GM19099 (cell line): ENCODE measurements around the gene BCOR.

Experiments used
- POLR2A ChIP-seq: IDR thresholded peaks from 3 replicates; pipeline ENCODE4 v1.6.1; 2011; ENCODE audit warnings: low read depth; ENCODE audit not compliant: insufficient read length; ENCODE audit errors: extremely low read depth

Gene BCOR

DNA sequence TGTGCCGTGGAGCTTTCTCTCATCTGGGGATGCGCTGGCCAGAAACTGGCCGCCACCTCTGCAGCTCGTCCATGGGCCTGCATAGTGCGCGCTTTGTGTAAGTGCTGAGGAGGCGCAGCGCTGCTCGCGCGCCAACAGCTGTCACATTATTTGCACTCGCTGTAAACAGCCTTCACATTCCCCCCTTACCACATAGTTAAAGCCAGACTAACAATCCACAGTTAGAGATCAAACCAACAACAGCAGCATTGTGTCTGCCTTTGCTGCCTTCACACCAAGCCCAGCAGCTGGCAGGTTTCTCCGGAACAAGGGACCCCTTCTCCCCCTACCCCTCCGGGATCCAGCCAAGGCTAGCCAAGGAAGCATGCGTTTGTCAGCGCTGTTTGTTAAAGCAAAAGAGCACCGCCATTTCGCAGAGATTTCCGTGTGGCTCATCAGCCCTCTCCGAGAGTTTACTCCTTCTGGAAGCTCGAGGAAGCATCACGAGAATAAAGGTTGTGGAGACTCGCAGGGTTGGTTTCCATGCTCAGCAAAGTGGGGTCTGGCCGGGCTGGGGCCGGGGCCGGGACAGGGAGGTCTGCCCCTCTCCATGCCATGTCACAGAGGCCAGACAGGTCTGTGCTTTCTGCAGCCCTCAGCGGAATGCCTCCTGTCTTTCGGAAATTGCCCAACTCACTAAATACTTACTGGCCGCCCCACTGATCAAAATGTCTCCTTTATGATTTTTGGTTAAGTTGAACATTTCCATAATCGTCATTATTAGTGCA, 11.0 kb downstream of the BCOR start:
- TF ChIP-seq POLR2A, result no peak

DNA sequence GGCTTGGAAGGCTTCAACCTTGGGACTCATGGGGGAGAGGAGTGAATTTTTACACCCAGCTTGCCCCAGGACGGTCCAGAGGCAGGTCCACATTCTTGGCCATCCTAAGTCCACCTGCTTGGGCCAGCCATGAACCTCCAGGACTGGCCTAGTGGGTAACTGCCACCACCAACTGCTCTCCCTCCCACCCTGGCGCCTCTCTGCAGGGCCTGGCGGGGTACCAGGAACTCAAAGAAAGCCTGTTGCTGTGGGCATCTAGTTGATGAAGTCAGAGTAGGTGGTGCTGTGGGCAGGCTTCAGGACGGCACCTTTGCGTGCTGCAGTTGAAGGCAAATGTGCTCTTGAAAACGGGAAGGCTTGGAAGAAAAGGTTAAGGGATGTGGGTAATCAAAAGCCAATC, 12.0 kb downstream of the BCOR start:
- no peak for TF ChIP-seq POLR2A

DNA sequence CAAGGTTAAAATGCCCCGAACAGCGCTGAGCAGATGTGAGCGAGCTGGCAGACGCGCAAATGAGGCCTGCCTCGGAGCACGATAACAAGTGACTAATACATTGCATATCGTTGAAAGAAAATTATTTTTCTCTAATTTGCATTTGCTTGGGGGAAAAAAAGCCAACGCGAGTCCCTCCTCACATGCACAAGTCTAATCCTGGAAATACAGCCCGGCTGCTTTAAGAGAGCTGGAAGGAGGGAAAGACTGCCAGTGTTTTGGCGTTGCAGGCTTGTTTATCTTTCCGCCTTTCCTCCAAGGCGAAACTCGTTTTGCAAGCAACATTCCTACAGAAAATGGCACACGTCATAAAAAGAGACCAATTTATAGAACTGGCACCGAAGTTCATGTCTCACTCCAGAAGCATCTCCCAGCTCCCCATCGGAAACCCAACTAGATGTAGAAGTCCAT, 12.6 kb downstream of the BCOR start:
- TF ChIP-seq POLR2A, result no peak

DNA sequence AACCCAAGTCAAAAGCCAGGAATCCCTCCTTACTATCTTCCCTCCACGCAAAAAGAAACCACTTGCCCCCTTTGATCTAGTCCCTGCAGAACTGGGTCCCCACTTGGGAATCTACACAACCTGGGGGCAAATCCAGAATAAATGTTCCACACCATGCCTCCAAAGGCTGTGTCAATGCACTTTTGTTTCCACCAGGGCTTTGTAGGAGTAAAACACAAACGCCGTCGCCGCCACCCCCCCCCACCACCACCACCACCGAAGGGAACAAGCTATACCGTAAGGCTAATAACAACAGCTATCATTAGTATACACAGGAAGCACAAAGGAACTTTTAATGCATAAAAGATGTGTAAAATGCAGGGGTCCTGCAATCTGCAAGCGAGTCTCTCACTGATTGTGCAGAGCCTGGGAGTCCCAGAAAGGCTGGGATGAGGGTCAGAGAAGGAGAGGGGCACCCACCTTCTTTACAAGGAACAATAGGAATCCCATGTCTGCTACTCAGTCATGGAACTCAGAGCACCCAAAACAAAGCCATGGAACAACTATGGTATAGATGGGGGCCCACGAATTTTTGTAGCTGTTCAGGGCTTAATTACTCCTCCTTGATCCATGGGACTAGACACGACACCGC, 13.2 kb downstream of the BCOR start:
- no peak for TF ChIP-seq POLR2A

DNA sequence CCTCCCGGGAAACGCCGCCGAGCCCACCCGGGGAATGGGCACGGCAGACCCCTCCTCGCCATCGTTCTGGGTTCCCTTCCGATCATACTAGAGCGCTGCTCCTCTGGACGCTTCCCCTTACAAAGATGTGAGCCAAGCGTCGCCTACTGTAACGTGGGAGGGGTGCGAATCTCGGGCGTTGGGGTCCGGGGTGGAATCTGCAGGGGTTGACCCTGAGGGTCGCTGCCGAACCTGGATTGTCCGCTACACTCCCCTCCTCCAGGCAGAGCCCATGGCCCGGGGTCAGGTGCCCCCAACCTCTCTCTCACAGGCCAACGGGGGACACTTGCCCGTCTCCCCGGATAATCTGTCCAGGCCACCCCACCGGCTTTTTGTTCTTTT, 13.8 kb downstream of the BCOR start:
- no peak for TF ChIP-seq POLR2A

DNA sequence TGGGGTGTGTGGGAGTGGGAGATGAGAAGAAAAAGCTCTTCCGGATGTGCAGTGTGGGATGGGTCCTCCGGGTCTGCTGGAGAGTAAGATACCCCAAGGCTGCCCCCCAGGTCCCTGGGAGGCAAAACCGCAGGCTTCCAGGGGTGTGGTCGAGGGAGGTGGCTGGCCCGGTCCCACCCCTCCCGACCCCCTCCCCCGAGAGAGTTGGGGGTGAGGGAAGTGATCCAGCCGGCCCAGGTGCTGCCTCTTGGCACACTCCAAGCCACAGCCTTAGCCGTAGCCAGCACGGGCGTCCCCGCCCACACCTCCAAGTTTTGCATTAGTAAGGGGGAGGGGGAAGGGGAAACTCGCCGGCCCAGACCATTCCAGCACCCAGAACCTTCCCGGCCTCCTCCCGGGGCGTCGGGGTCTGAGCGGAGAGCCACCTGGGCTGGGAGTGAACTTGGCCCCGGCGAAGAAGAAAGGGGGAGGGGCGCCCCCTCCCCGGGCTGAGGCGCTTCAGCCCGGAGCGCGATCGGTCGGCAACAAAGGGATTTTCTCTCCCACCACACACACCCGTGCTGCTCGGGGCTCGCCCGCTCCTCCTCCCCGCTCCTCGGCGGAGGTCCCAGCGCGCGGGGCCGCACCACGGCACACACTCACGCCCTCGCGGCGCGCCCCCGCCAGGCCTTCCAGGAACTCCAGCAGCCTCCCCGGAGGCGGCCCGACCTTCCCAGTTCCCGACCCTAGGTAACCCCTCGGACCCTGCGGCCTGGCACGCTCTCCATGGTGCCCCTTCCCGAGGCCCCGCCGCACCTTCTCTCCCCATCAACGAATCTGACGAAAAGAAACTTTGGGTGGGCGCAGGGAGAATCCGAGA, 14.4 kb downstream of the BCOR start:
- TF ChIP-seq POLR2A, result no peak

DNA sequence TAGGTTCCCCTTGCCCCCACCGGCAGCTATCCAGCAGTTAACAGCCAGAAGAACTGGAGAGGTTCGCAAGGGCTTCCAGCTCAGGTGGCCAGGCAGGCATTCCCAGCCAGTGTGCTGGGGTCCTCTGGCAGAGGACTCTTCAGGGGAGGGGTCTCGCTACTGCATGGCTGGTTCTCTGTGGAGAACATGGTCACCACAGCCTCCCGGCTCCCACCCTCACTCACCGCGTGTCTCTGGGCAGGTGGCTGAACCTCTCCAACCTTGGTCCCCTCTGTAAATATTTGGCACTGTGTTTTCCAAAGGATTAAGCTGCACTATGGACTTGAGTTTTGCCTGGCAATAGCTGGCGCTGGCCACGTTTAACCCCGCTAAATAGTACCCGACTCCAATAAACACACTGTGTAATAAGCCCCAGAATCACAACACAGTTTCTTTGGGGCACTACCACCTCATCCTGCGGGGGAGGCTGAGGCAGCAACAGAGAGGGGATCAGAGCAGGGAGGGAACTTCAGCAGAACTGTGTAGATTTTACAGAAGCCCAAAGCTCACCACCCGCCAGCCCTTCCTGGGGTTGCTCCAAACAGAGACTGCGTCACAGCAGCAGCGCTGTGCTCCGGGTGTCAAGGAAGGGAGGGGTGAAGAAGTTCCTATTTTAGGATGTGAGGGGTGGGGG, 15.2 kb downstream of the BCOR start:
- no peak for TF ChIP-seq POLR2A

DNA sequence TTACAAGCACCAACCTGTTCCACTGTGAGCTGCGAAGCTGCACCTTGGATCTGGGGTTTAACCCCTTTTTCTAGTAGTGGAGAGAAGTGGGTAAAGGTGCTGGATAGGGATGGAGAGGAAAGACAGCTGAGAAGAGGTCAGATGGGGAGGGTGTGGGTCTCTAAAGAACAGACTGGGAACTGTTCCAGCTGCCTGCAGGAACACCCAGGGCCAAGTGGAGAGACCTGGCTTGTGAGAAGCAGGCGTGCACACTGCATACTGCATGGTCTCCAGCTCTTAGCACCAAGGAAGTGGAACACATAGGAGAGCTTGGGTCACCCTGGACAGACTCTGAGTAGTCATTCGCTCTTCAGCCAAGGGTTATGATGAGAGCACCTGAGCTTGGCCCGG, 16.1 kb downstream of the BCOR start:
- TF ChIP-seq POLR2A, result no peak

DNA sequence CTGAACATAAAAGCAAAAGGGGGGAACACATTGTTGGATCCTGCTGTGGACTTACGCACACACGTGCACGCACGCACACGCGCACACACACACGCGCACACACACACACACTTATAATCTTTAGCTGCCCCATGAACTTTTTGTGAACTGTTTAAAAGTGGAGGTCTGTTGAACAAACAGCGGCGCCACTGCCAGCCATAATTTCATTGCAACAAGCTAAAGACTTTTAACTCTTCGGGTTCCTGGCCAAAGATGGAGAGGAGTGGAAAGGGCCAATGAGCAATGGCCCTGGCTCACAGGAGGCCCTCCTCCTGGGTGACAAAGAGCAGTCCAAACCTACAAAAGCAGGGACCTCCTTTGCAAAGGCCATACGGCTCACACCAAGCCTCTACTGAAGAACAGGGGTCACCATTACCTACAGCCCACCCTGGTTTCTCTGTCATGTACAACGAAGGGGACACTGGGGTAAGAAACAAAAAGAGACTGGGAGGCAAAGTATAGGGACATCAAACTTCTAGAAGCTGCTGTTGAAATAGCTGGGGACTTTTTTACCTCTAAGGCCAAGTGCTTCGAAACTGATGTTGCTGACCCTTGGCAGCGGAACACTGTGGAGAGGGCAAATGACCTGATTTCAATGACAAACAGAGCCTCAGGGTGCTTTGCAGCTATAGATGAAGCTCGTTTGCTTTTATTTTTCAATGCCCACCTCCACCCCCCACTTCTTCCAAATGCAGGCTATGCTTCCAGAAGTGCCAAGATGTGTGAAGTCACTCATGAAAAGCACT, 16.7 kb downstream of the BCOR start:
- no peak for TF ChIP-seq POLR2A

DNA sequence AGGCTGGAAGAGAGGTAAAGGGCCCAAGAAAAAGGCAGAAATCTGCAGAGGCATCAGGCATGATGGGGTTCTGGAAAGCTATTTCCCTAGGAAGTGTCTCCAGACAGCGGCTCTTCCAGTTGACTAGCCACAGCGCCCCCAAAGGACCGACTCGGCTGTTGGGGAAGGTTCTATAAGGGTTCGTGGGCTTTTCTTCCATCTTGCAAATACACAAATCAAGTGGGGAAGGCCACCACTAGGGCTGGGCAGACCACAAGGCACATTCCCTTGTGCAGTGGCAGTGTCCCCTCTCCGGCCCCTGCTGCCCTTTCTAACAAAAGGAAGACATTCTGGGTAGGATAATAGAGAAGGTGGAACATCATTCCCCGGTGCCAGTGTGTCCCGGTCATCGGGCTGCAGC, 18.2 kb downstream of the BCOR start:
- TF ChIP-seq POLR2A, result no peak

DNA sequence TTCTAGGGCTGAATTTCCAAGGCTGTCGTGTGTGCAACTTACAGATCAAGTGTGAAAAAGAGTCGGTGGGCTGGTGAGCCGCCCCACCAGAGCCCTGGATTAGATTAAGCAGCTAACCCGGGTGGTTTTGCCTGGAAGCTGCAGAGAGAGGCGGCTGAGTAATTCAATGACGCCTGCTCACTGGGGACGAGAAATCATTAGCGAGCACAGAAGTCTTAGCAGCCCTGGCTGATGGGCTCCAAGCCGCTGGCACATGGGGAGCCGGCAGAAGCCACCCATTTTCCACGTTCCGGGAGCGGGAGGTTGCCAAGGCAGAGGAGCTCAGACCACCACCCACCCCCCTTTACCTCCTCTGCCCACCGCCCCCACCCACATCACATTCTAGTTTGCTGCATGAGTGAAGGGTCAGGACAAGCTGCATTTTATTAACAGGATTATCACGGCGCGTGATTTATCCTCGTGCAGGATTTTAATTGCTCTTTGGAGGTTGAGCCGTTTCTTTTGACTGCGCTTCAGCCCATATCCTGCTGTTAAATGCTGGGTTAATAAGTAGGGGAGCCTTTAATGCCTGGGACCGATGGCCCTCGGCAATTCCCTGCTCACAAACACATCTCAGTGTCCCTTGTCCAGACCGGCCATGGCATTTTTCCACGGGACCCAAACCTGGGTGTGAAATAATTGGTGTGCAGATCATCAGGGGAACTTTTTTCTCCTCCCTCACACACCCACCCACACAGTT, 19.1 kb downstream of the BCOR start:
- TF ChIP-seq POLR2A, result no peak

DNA sequence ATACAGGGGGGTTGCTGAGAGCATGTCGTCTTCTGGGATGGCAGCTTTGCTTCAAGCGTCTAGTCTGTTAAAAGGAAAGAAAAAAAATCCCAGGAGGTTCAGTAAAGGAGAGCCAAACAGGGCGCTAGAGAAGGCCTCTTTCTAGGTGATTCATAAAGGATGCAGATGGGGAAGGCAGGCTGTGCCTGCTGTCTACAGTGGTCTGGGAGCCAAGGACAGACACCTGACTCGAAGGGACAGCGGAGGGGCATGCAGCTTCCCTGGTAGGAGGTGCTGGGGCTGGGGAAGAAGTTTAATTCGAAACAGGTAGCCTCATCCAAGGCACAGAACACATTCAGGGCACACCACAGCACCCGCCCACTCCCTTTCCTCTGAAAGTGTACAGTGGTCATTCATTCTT, 19.9 kb downstream of the BCOR start:
- no peak for TF ChIP-seq POLR2A

DNA sequence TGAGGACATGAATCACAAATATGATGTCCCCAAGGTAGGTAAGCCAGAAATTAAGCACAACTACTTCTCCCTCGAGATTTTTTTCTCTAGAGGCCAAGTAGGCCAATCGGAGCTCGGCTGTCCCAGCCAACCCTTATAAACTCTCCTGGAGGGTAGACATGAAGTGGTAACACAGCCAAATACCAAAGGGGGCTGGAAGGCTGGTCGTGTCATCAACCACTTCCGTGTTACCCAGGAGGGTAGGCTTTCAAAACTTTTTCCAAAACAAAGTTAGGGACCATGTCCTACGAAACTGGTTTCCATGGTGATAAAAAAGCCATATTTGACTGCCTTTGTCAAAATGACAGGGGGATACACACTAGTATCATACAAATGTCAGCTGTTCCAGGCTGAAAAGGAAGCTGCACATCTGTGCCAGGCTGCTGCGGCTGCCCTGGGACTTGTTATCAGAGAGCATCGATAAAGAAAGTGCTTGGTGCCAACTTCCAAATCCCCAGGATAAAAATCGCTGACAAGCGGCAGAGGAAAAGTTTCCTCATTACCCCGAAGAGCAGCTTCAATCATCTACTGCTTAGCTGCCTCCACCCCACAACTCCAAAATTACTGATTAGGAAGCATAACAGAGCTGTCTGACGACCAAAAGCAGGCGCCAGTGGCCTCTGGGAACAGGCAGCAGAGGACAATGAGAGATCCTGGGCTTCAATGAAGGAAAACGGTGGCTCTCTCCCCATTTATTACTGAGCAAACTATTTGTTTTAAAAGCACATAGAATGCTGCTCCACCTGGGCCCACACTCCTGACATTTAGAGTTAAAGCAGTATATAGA, 20.8 kb downstream of the BCOR start:
- no peak for TF ChIP-seq POLR2A

DNA sequence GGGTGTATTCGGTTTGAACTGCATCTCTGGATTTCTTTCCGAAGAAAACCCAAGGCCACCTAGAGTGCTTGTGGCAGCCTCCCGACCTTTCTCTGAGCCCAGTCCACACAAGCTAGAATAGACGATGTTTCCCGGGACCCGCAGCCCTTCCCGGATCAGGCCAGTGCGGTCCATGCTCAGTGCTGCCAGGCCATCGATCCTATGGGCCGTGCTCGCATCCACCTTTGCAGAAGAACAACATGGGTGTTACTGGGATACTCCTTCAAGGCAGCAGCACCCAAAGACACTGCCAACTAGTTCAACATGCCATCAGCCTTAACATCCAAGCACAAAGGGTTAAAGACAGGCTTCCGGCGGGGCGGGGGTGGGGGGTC, 22.8 kb downstream of the BCOR start:
- TF ChIP-seq POLR2A, result no peak
